ENCODE measurements around the gene GAPVD1.
"Not testable (repeated sequence)": the region's sequence is repeated elsewhere in the genome, so short reads cannot be mapped to it uniquely, and the experiment has no call there.

GAPVD1 gene

DNA sequence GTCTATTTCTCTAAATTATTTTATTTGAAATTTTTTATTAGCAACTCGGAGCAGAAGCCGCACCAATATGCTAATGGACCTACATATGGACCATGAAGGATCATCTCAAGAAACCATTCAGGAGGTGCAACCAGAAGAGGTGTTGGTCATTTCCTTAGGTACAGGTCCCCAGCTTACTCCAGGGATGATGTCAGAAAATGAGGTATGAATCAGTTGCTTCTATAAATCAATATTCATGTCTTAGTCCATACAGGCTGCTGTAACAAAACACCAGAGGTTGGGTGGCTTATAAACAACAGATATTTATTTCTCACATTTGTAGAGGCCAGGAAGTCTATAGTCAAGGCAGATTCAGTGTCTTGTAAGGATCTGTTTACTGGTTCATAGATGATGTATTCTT is 50.8 kb downstream of the GAPVD1 start:
- TF ChIP-seq, protein P1, sequence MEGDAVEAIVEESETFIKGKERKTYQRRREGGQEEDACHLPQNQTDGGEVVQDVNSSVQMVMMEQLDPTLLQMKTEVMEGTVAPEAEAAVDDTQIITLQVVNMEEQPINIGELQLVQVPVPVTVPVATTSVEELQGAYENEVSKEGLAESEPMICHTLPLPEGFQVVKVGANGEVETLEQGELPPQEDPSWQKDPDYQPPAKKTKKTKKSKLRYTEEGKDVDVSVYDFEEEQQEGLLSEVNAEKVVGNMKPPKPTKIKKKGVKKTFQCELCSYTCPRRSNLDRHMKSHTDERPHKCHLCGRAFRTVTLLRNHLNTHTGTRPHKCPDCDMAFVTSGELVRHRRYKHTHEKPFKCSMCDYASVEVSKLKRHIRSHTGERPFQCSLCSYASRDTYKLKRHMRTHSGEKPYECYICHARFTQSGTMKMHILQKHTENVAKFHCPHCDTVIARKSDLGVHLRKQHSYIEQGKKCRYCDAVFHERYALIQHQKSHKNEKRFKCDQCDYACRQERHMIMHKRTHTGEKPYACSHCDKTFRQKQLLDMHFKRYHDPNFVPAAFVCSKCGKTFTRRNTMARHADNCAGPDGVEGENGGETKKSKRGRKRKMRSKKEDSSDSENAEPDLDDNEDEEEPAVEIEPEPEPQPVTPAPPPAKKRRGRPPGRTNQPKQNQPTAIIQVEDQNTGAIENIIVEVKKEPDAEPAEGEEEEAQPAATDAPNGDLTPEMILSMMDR (IDR thresholded peaks at IDR 0.05) = no peak
- Histone ChIP-seq H3K4me1 (ENCODE audit: control insufficient read depth in 1 of 2, insufficient read depth in 1 of 2, low read depth in 1 of 2, low read length in 1 of 2) (no peaks in the 10 kb centered on the region), H3K27ac (no peak overlapping the region), H3K9me3 (no peaks in the 10 kb centered on the region), H3K27me3 (no peaks in the 10 kb centered on the region), H3K4me3 (ENCODE audit: low read depth in 1 of 2, low read length in 1 of 2) (no peak overlapping the region), H3K36me3 (peaks cover 85% of the 10 kb centered on the region)

DNA sequence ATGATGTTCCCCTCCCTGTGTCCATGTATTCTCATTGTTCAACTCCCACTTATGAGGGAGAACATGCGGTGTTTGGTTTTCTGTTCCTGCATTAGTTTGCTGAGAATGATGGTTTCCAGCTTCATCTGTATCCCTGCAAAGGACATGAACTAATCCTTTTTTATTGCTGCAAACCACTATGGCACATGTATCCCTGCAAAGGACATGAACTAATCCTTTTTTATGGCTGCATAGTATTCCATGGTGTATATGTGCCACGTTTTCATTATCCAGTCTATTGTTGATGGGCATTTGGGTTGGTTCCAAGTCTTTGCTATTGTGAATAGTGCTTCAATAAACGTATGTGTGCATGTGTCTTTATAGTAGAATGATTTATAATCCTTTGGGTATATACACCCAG is 54.7 kb downstream of the GAPVD1 start:
- H3K27ac ChIP-seq; H3K27me3 ChIP-seq; H3K4me3 ChIP-seq (ENCODE audit: low read depth in 1 of 2, low read length in 1 of 2); H3K9me3 ChIP-seq; H3K4me1 ChIP-seq (ENCODE audit: control insufficient read depth in 1 of 2, insufficient read depth in 1 of 2, low read depth in 1 of 2, low read length in 1 of 2): not testable (repeated sequence)
- H3K36me3 ChIP-seq = peaks cover 68% of the 10 kb centered on the region

DNA sequence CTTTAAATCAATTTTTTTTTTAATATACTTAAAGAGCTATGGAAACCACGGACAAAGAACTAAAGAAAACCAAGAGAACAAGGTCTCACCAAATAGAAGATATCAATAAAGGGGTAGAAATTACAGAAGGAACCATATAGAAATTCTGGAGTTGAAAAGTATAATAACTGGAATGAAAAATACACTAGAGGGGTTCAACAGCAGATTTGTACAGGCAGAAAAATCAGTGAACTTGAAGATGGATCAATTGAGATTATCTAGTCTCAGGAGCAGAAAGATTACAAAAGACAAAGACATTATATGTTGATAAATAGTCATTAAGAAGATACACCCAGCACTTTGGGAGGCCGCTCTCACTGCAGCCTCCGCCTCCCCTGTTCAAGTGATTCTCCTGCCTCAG is 56.1 kb downstream of the GAPVD1 start:
- Histone ChIP-seq H3K27me3 (no peaks in the 10 kb centered on the region), H3K9me3 (no peaks in the 10 kb centered on the region), H3K4me1 (ENCODE audit: control insufficient read depth in 1 of 2, insufficient read depth in 1 of 2, low read depth in 1 of 2, low read length in 1 of 2) (no peaks in the 10 kb centered on the region), H3K27ac (no peak overlapping the region), H3K4me3 (ENCODE audit: low read depth in 1 of 2, low read length in 1 of 2) (no peak overlapping the region), H3K36me3 (peaks cover 69% of the 10 kb centered on the region)
- TF ChIP-seq, protein P1 (IDR thresholded peaks at IDR 0.05) = no peak

DNA sequence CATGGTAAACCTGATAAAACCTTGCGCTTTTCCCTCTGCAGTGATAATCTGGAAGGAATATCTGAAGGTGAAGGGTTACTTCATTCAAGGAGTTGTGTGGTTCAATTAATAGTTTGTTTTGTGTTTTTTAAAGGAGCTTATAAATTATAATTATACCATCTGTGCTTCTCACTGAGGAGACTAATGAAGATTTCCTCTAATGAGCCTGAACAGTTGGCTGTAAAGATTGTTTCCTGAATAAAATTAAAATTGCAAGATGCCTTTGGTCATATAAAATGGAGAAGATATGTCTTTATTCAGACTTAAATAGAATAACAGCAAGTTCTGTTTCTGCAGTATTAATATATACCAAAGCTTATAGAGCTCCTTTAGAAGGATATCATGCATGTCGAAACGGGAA is 59.9 kb downstream of the GAPVD1 start:
- Histone ChIP-seq H3K36me3 (peaks cover 58% of the 10 kb centered on the region), H3K4me3 (ENCODE audit: low read depth in 1 of 2, low read length in 1 of 2) (no peak overlapping the region), H3K27ac (no peak overlapping the region), H3K9me3 (no peaks in the 10 kb centered on the region), H3K27me3 (no peaks in the 10 kb centered on the region), H3K4me1 (ENCODE audit: control insufficient read depth in 1 of 2, insufficient read depth in 1 of 2, low read depth in 1 of 2, low read length in 1 of 2) (peaks cover 15 to 16% of the 10 kb centered on the region in 2 experiments)
- TF ChIP-seq, protein P1 (IDR thresholded peaks at IDR 0.05) = no peak

DNA sequence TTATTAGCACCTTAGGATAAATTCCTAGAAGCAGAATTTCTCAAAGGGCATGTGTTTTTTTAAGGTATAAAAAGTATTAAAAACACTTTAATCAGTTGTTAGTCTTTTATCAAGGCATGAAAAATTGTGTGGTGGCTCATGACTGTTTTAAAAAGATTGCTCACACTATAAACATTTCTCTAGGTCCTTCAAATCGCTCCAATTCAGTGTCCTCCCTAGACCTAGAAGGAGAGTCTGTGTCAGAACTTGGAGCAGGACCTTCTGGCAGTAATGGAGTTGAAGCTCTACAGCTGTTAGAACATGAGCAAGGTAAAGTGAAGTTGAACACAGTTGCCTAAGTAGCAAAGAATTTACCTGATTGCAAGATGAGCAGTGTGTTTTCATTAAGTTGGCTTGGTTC is 62.0 kb downstream of the GAPVD1 start:
- H3K36me3 ChIP-seq = peaks cover 53% of the 10 kb centered on the region
- no peaks in the 10 kb centered on the region for H3K27me3 ChIP-seq
- TF ChIP-seq, protein P1 (IDR thresholded peaks at IDR 0.05) = no peak
- H3K4me3 ChIP-seq (ENCODE audit: low read depth in 1 of 2, low read length in 1 of 2) = no peak overlapping the region
- no peaks in the 10 kb centered on the region for H3K9me3 ChIP-seq
- H3K4me1 ChIP-seq (ENCODE audit: control insufficient read depth in 1 of 2, insufficient read depth in 1 of 2, low read depth in 1 of 2, low read length in 1 of 2) = peaks cover 25 to 26% of the 10 kb centered on the region in 2 experiments
- H3K27ac ChIP-seq = no peak overlapping the region

DNA sequence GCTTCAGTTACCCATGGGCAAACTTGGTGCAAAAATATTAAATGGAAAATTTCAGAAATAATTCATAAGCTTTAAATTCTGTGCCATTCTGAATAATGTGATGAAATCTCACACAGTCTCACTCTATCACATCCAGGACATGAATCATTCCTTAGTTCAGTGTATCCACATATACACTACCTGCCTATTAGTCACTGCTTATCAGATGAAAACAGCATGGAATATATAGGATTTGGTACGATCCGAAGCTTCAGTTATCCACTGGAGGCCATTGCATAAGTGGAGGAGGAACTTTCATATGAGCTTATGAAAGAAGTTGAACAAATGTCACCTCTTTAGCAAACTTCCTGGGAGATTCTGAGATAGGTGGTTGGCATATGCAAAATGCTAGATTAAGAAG is 64.2 kb downstream of the GAPVD1 start:
- H3K36me3 ChIP-seq = peaks cover 58% of the 10 kb centered on the region
- no peak overlapping the region for H3K4me3 ChIP-seq (ENCODE audit: low read depth in 1 of 2, low read length in 1 of 2)

More for the DNA sequence above, 64.2 kb downstream of the GAPVD1 start:
- Histone ChIP-seq H3K4me1 (ENCODE audit: control insufficient read depth in 1 of 2, insufficient read depth in 1 of 2, low read depth in 1 of 2, low read length in 1 of 2) (peaks cover 42 to 44% of the 10 kb centered on the region in 2 experiments), H3K27me3 (no peaks in the 10 kb centered on the region), H3K27ac (peak overlapping the region; percentile 68), H3K9me3 (no peaks in the 10 kb centered on the region)
- TF ChIP-seq, protein P1 (IDR thresholded peaks at IDR 0.05) = no peak

Measured in neutrophil (primary cell).